Coronary artery (tissue), 2 donors: ENCODE data around the gene KAZN.

ENCODE experiments used
- DNase-seq: peaks from one replicate; pipeline ENCODE4 v3.0.0-alpha.2; 2017; ENCODE audit warnings: low spot score
- H3K27ac ChIP-seq, 2 donors: fragments of 200-600 bp; sonication (generic); one replicate each; pipeline ENCODE4 v1.5.1; 2016 to 2019
- H3K4me3 ChIP-seq: fragments of 200-600 bp; sonication (generic); 2 replicates; pipeline ENCODE4 v1.5.1; 2016; ENCODE audit warnings: mild to moderate bottlenecking, moderate library complexity
- CTCF ChIP-seq: fragments of 200-600 bp; sonication (generic); IDR thresholded peaks from one replicate; pipeline ENCODE4 v1.5.1; 2019; ENCODE audit warnings: antibody characterized with exemption

KAZN gene

GRCh38 chr1:15005116-15005515, 406.6 kb downstream of the KAZN start:
- TF ChIP-seq CTCF = no peak
- DNase-seq = no peak
- no peak overlapping the region for H3K27ac ChIP-seq

GRCh38 chr1:15007368-15007767, 408.9 kb downstream of the KAZN start:
- DNase-seq = no peak
- peak overlapping the region in 1 of 2 donors; percentile 53 for H3K27ac ChIP-seq
- no peak for TF ChIP-seq CTCF

More at GRCh38 chr1:15005116-15005515, 406.6 kb downstream of the KAZN start:
- H3K4me3 ChIP-seq = no peak overlapping the region

GRCh38 chr1:15007842-15008241, 409.4 kb downstream of the KAZN start:
- Histone ChIP-seq H3K27ac (peak overlapping the region in 1 of 2 donors; percentile 53), H3K4me3 (no peak overlapping the region)
- no peak for DNase-seq
- no peak for TF ChIP-seq CTCF

More at GRCh38 chr1:15007368-15007767, 408.9 kb downstream of the KAZN start:
- H3K4me3 ChIP-seq = no peak overlapping the region

GRCh38 chr1:15008783-15009729, 410.6 kb downstream of the KAZN start:
- no peak for DNase-seq
- no peak for TF ChIP-seq CTCF
- Histone ChIP-seq H3K27ac (peak overlapping the region in 1 of 2 donors; percentile 53), H3K4me3 (no peak overlapping the region)

- H3K27ac ChIP-seq = no peak overlapping the region
- TF ChIP-seq CTCF = no peak
- H3K4me3 ChIP-seq = no peak overlapping the region
- DNase-seq = no peak
These were observed 412.7 kb downstream of the KAZN start for GRCh38 chr1:15011160-15011559.

GRCh38 chr1:15011661-15012060, 413.2 kb downstream of the KAZN start:
- DNase-seq = no peak
- no peak overlapping the region for H3K27ac ChIP-seq
- H3K4me3 ChIP-seq = no peak overlapping the region
- no peak for TF ChIP-seq CTCF

GRCh38 chr1:15012822-15013221, 414.3 kb downstream of the KAZN start:
- DNase-seq = no peak
- TF ChIP-seq CTCF = no peak
- H3K4me3 ChIP-seq = no peak overlapping the region
- no peak overlapping the region for H3K27ac ChIP-seq
